Activated naive CD4-positive, alpha-beta T cell treated with anti-CD3 and anti-CD28 coated beads, Interleukin-2, amount 10 ng/mL, durations not matched to agents 7 days and 5 days (primary cell): ENCODE data around the gene FIP1L1.

Experiments used
- CTCF ChIA-PET: fragments of 350-600 bp; sonication (Branson Sonifier 250); formaldehyde crosslinking; loops from one replicate; lab custom pipeline; 2021; ENCODE audit warnings: antibody characterized with exemption; lab: Charles Lee
- DNase-seq: peaks from one replicate; pipeline ENCODE4 v3.0.0-alpha.2; 2020
- H3K27ac Mint-ChIP-seq: one replicate; pipeline ENCODE4 v1.8.0; 2021; ENCODE audit warnings: mild to moderate bottlenecking, moderate library complexity, mixed read lengths
- H3K27me3 Mint-ChIP-seq: one replicate; pipeline ENCODE4 v1.8.0; 2021; ENCODE audit warnings: mild to moderate bottlenecking, mixed read lengths
- H3K36me3 Mint-ChIP-seq: one replicate; pipeline ENCODE4 v1.8.0; 2021; ENCODE audit warnings: mixed read lengths
- H3K4me1 Mint-ChIP-seq: one replicate; pipeline ENCODE4 v1.8.0; 2021; ENCODE audit warnings: mixed read lengths
- H3K4me3 Mint-ChIP-seq: one replicate; pipeline ENCODE4 v1.8.0; 2021; ENCODE audit warnings: mild to moderate bottlenecking, moderate library complexity, mixed read lengths
- H3K9me3 Mint-ChIP-seq: one replicate; pipeline ENCODE4 v1.8.0; 2021; ENCODE audit warnings: mixed read lengths

The FIP1L1 gene

DNA sequence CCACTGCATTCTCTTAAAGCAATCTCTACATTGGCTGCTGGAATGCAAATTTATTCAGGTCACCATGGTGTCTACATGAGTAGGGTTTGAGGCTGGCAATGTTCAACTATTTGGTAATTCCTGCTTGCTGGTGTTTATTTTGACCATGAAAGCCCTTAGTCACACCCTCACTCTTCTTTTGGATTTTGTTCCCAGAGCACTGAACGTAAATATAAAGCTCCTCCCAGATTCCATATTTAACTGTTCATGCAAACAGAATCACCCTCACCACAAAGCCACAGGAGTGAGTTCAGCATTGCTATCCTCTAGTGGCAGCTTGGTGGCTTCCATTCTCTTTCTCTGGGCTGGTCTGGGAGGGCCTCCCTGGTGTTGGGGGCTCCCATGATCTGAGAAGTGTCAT lies 131.0 kb downstream of the FIP1L1 start:
- H3K4me3 Mint-ChIP-seq: no peak overlapping the region
- H3K4me1 Mint-ChIP-seq: no peaks in the 10 kb centered on the region
- peaks cover 5% of the 10 kb centered on the region for H3K27me3 Mint-ChIP-seq
- CTCF ChIA-PET: no interaction called here
- no peaks in the 10 kb centered on the region for H3K36me3 Mint-ChIP-seq
- no peak overlapping the region for H3K27ac Mint-ChIP-seq
- H3K9me3 Mint-ChIP-seq: no peaks in the 10 kb centered on the region
- DNase-seq: no peak

DNA sequence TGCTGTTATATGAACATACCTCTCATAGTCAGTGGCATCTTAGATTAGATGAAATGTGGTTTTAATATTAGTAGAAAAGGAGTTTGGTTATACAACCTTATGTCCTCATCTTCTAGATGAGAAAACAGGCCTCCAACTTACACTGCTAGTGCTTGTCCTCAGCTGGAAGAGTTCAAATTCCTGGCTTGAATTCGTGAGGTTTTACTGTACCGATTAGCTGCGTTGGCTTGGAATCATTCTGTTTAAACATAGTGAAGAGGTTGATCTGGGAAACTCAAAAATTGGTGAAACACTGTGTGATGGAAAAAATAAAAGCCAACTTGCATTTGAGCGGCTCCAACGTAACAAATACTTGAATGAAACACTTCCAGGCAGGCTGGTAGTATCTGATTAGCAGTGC lies 132.9 kb downstream of the FIP1L1 start:
- Mint-ChIP-seq H3K4me1 (no peaks in the 10 kb centered on the region), H3K4me3 (no peak overlapping the region), H3K36me3 (no peaks in the 10 kb centered on the region), H3K27me3 (peaks cover 5% of the 10 kb centered on the region), H3K9me3 (no peaks in the 10 kb centered on the region), H3K27ac (no peak overlapping the region)
- CTCF ChIA-PET: interaction anchor here (1.1 kb wide), 1 partner anchor 646 kb away, joined by 3 read pairs; no protein-coding TSS in a partner anchor
- DNase-seq: no peak
